NCI-H2029 (cell line): ENCODE measurements around the gene RPS26.
"Not testable (repeated sequence)": the region's sequence is repeated elsewhere in the genome, so short reads cannot be mapped to it uniquely, and the experiment has no call there.

Source experiments
- DNase-seq: peaks from one replicate; lab custom pipeline; 2025; lab: John Stamatoyannopoulos, UW

RPS26 gene

DNA sequence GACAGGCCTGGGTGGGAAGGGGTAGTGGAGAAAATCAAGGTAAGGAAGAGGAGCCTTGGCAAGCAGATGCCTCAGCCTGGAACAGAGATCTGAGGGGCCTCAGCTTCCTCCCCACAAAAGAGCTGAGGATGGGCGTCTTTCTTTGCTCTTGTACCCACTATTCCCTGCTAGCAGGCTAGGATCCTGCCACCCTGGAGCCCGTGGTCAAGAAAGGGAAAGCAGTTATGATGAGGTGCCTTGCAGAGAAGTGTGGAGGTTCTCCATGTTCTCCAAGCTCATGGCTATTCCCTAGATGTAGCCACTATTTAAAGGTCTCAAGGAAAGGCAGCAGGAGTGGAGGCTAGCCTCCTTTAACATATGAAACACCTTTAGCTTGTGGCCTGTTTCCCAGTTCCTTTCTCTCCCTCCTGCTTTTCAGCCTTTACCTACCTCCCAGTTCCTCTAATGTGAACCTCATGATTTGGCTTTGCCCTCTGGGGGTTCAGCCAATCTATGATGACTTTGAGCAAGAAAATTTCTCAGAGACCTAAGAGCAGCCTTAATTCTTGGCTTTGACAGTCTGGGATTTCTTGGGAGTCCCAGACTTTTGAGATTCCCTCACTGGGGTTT lies 19.7 kb upstream of the RPS26 start:
- no peak for DNase-seq

DNA sequence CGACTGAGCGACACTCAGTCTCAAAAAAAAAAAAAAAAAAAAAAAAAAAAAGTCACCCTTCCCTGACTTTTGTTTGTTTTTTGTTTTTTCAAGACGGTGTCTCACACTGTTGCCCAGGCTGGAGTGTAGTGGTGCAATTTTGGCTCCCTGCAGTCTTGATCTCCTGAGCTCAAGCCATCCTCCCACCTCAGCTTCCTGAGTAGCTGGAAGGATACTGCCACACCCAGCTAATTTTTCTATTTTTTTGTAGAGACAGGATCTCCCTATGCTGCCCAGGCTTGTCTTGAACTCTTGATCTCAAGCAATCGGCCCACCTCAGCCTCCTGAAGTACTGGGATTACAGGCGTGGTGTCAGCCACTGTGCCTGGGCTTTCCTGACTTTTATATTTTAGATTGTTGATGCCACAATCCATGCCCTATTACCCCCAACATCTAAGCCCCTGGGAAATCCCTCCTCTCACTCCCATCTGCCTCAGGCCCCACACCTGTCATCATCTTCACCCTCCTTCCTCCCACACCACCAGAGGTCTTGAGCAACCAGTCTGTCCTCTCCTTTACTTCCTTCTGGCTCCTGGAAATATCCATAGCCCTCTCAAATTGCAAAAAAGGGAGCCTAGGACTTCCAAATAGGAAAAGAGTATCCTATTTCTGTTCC lies 13.1 kb upstream of the RPS26 start:
- DNase-seq: no peak

DNA sequence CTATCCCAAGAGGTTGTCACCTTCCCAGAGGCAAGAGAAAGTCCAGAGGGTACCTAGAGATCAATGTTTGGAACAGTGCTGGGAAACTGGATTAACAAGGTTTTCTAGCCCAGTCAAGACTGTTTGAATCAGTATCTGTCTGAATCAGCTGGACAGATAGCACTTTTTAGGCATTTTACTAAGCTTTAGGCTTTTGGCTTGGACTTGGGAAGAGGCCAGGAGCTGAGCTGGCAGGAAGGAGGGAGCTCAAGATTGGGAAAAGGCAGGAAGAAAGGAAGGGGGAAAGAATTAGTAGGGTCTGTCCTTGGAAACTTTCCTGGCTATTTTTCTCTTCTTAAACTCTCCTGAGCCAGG lies 12.6 kb upstream of the RPS26 start:
- DNase-seq: no peak

DNA sequence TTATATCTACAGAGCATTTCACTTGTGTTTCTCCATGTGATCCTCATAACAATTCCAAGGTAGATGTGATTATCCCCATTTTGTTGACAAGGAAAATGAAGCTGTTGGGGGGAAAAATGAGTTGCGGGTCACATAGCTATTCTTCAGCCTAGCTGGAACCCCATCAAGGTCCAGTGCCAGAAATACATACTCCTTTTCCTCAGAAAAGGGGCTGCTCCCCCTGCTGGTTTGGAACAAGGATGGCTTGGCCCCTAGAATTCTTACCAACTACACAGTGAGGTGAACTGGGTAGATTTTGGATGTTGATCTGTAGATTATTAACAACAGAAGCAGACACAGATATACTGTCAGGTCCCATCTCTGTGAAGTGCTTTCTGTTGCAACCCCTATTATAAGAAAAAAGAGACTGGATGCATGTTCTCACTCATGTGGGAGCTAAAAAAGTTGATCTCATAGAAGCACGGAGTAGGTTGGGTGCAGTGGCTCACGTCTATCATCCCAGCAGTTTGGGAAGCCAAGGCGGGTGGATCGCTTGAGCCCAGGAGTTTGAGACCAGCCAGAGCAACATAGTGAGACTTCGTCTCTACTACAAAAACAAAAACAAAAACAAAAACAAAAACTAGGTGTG lies 11.9 kb upstream of the RPS26 start:
- DNase-seq: peak; percentile 12

DNA sequence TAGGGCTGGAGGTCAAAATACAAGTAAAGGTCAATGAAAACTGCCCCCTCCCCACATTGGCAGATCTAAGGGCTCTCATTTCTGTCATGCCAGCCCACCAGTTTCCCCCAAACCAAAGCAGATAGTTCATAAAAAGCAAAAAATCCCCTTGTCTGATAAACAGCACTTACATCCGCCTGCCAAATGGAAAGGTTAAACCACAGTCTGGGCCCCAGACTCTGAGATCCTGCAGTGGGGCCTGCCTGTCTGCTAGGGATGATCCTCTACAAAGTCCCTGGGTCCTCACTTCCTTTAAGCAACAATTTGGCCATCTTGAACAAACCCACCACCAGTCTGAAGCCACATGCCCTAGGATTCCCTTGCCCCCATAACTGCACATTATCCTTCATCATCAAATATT lies 9.7 kb upstream of the RPS26 start:
- no peak for DNase-seq

DNA sequence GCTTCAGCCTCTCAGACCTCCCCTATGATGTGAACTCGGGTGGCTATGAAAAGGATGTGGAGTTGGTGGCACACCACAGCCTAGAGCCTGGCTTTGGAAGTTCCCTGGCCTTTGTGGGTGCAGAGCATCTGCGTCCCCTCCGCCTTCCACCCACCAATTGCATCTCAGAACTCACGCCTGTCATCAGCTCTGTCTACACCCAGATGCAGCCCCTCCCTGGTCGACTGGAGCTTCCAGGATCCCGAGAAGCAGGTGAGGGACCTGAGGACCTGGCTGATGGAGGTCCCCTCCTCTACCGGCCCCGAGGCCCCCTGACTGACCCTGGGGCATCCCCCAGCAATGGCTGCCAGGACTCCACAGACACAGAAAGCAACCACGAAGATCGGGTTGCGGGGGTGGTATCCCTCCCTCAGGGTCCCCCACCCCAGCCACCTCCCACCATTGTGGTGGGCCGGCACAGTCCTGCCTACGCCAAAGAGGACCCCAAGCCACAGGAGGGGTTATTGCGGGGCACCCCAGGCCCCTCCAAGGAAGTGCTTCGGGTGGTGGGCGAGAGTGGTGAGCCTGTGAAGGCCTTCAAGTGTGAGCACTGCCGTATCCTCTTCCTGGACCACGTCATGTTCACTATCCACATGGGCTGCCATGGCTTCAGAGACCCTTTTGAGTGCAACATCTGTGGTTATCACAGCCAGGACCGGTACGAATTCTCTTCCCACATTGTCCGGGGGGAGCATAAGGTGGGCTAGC lies 7.0 kb upstream of the RPS26 start:
- no peak for DNase-seq

DNA sequence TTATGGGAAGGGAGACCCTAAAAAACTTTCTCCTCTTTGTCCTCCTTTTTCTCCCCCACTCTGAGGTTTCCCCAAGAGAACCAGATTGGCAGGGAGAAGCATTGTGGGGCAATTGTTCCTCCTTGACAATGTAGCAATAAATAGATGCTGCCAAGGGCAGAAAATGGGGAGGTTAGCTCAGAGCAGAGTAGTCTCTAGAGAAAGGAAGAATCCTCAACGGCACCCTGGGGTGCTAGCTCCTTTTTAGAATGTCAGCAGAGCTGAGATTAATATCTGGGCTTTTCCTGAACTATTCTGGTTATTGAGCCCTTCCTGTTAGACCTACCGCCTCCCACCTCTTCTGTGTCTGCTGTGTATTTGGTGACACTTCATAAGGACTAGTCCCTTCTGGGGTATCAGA lies 4.6 kb upstream of the RPS26 start:
- no peak for DNase-seq

DNA sequence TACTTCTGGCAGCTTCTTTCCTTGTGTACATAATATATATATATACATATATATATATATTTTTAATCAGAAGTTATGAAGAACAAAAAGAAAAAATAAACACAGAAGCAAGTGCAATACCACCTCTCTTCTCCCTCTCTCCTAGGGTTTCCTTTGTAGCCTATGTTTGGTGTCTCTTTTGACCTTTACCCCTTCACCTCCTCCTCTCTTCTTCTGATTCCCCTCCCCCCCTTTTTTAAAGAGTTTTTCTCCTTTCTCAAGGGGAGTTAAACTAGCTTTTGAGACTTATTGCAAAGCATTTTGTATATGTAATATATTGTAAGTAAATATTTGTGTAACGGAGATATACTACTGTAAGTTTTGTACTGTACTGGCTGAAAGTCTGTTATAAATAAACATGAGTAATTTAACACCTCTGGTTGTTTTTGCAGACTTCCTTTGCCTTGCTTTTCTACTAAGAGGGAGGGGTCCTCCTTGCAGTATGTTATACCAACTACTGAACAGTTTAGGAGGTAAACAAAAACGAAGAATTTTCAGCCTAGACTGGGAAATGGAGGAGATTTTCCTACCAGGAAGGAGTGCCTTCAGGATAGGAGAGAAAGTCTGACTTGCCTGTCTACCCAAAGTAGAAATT lies 3.6 kb upstream of the RPS26 start:
- DNase-seq: no peak

DNA sequence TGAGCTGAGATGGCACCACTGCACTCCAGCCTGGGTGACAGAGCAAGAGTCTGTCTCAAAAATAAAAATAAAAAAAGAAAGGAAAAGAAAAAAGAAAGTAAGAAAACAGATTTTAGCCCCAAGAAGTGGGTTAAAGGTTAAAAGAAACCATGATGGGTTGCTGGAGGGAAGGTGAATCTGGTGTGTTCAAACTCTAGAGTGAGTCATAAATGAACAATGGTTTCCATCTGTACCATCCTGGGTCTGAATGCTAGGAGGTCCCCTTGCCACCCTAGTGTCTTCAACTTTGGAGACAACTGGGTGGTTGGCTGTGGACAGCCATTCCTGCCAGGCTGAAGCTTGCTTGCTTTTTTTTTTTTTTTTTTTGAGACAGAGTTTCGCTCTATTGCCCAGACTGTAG lies 1.6 kb upstream of the RPS26 start:
- DNase-seq: no peak

DNA sequence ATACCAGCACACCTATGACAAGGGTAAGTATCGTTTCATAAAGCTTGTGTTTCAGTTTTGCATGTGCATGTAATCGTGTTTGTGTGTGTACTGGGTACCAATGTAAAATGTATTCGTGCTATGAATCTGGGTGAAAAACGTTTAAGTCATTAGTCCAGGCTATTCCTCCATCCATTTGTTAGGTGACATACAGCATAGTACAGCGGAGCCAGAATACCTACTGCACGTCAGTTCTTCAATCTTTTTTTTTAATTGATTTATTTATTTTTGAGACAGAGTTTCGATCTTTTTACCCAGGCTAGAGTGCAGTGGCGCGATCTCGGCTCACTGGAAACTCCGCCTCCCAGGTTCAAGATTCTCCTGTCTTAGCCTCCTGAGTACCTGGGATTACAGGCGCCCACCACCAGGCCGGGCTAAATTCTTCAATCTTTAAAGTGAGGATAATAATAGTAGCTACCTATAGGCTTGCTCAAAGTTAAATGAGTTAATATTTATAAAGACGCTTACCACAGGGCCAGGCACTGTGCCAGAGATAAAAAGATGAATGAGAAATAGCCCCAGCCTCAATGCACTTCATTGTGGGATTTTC lies 661 bp upstream of the RPS26 start:
- peak; percentile 13 for DNase-seq

DNA sequence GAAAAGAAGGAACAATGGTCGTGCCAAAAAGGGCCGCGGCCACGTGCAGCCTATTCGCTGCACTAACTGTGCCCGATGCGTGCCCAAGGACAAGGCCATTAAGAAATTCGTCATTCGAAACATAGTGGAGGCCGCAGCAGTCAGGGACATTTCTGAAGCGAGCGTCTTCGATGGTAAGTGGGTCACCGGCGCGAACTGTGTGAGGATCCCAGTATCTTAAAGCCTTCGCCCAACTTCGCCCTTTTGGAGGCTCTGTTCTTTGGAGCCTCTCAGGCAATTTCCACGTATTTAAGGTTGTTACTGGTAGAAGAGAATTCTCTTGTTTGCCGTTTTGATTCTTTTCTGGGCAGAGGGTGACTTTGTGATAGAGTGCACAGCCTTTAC lies 704 bp downstream of the RPS26 start:
- DNase-seq: not testable (repeated sequence)

DNA sequence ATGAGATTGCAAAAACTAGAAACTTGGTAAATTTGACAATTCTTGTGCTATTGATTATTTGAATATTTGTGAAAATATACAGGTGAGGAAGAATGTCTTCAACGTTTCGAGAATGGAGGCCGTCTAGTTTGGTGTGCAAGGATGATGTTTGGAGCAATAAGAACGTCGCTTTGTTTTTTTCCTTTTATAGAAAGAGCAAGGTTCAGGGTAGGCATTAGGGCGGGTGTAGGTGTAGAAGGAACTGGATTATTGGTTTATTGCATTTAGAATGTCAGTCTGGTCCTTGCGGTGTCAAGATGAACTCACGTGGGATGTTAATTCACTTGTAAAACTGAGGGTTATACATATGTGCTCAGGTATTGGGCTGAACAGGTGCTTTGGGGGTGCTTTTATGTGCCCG lies 1.1 kb downstream of the RPS26 start:
- no peak for DNase-seq

DNA sequence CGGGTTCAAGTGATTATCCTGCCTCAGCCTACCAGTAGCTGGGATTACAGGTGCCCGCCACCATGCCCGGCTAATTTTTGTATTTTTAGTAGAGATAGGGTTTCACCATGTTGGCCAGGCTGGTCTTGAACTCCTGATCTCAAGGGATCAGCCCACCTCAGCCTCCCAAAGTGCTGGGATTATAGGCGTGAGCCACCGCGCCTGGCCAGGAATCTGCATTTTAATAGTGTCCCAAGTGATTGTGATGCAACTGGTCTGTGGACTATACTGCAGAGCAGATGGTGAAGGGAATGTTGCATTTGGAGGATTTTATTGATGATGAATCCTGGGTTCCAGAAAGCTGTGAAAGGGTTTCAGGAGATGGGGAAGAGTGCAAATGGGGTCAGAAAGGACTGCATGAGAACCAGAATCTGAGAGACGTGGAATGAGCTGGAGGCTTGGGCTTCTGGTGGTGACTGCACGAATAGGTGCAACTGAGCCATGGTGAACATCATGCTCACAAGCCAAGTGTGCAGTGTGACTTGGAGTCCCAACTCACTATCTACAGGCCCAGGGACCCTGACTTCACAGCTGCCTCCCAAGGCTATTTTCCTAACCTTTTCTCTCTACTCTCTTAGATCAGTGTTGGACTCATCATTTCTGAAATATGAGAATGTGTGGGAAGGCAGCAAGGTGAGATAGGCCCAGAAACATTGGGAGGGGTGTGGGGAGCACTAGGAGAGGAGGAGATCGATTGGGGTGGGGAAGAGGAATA lies 4.5 kb downstream of the RPS26 start:
- DNase-seq: no peak

DNA sequence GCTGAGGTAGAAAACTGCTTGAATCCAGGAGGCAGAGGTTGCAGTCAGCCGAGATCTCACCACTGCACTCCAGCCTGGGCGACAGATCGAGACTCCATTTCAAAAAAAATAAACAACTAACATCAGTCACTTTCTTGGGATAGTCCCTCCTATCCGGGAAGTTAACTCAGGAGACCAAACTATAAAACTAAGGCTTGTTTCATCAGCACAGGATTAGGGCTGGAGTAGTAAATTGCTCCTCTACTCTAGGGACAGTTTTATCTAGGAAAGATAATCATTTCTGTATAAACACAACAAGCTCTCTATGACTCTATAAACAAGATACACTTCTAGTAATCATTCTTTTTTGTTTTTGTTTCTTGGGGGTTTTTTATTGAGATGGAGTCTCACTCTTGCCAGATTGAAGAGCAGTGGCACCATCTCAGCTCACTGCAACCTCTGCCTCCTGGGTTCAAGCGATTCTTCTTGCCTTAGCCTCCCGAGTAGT lies 11.7 kb downstream of the RPS26 start:
- DNase-seq: no peak

DNA sequence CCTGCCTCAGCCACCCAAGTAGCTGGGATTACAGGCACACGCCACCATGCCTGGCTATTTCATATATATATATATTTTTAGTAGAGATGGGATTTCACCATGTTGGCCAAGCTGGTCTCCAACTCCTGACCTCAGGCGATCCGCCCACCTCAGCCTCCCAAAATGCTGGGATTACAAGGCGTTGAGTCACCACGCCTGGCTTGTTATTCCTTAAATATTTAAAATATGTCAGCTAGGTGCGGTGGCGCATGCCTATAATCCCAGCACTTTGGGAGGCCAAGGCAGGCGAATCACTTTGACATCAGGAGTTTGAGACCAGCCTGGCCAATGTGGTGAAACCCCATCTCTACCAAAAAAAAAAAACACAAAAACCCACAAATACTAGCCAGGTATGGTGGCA lies 18.2 kb downstream of the RPS26 start:
- DNase-seq: not testable (repeated sequence)

DNA sequence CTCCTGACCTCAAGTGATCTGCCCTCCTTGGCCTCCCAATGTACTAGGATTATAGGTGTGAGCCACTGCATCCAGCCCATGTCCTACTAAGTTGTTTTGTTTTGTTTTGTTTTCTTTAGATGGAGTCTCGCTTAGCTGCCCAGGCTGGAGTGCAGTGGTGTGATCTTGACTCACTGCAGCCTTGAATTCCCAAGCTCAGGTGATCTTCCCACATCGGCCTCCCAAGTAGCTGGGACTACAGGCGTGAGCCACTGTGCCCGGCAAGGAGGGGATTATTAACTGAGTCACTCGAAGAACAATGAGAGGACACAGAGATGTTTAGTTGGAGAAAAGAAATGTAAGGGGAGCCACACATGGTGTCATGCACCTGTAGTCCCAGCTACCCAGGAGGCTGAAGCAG lies 20.3 kb downstream of the RPS26 start:
- no peak for DNase-seq

DNA sequence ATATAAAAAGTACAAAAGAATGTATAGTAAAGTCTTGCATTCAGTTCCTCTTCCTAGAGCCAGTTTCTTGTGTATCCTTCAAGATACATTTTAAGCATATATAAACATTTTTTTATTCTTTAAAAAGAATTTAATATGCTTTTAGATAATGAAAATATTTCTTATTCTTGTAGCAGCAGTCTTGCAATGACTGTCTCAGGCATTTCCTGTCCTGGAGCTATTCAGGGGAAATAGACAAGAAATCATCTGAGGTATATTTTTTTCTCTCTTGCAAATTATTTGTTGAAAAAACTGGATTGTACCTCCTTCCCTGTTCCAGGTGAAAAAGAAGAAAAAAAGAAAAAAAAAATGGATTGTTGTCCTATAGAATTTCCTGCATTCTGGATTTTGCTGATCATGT lies 21.3 kb downstream of the RPS26 start:
- no peak for DNase-seq

DNA sequence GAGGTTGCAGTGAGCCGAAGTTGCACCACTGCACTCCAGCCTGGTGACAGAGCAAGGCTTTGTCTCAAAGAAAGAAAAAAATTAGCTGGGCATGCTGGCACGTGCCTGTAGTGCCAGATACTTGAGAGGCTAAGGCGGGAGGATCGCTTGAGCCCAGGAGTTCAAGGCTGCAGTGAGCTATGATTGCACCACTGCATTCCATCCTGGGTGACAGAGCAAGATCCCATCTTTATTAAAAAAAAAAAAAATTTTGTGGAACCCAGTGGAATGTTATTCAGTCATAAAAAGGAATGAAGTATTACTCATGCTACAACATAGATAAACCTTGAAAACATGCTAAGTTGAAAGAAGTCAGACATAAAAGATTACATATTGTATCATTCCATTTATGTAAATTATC lies 29.9 kb downstream of the RPS26 start:
- DNase-seq: no peak

DNA sequence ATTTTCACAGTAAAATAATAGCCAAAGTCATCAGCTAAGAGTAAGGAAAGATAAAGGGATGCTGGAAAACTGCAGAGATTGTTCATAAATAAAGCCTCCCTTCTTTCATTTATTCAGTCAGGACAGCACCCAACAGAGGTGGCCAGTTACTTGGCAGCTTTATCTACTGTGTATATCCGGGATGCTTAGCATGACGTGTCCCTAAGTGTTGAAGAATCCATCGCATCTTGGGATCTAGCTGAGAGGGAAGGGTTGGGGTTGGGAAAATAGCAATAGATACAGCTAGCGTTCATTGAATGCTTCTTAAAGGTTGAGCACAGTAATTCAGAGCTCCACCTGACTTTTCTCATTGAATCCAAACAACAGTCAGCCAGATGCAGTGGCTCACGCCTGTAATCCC lies 32.7 kb downstream of the RPS26 start:
- DNase-seq: no peak

DNA sequence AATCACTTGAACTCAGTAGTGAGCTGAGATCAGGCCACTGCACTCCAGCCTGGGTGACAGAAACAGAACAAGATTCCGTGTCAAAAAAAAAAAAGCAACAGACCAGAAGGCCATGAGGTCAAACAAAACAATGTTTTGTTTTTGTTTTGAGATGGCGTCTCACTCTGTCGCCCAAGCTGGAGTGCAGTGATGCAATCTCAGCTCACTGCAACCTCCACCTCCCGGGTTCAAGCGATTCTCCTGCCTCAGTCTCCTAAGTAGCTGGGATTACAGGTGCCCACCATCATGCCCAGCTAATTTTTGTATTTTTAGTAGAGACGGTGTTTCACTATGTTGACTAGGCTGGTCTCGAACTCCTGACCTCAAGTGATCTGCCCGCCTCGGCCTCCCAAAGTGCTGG lies 36.2 kb downstream of the RPS26 start:
- not testable (repeated sequence) for DNase-seq

DNA sequence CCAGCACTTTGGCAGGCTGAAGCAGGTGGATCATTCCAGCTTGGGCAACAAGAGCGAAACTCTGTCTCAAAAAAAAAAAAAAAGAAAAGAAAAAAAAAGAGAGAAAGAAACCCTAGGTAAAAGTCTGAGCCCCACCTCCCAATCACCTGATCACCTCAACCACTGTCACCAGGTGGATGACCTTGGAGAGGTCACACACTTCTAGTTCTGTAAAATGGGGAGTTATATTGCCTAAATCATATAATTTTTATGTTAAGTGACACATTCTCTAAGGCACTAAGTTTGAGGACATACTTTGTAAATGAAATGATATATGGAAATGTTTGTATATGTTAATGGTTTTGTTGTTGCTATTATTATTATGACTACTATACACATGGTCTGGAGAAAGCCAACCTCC lies 36.7 kb downstream of the RPS26 start:
- no peak for DNase-seq
